SK-N-SH (cell line): Measurements from ENCODE around the gene PLXDC1. TPM values are rescaled to one million over a fixed set of nuclear protein-coding genes. Genes with fewer than 3 reads are reported as not detected.
A peak's percentile ranks its signal among the peaks of the same experiment; 100 is the strongest.

Source experiments
- CTCF ChIA-PET: fragments of 300-600, 350-600 bp; formaldehyde crosslinking; extraction: SDS; loops from one replicate; lab custom pipeline; 2021; lab: Yijun Ruan, JAX
- POLR2A ChIA-PET: fragments of 350-600 bp; sonication (Branson Sonifier 250); formaldehyde crosslinking; extraction: SDS; loops from one replicate; lab custom pipeline; 2020; ENCODE audit warnings: antibody characterized with exemption, inconsistent platforms; lab: Yijun Ruan, JAX
- DNase-seq: peaks from one replicate; pipeline ENCODE4 v3.0.0; 2012
- H2AFZ ChIP-seq: fragments of 200-600 bp; sonication (generic); 2 replicates; pipeline ENCODE4 v1.8.1; 2016; ENCODE audit warnings: antibody characterized with exemption, mild to moderate bottlenecking, low read depth
- H3F3A ChIP-seq: fragments of 200-600 bp; sonication (generic); replicated peaks from 2 replicates; pipeline ENCODE3; 2016; ENCODE audit warnings: antibody characterized with exemption, mild to moderate bottlenecking; ENCODE audit not compliant: insufficient read depth
- H3K27ac ChIP-seq, 2 experiments: fragments of 200-500 bp in 1 of 2; fragments of 200-600 bp in 1 of 2; sonication (Bioruptor generic) in 1 of 2; sonication (generic), shearing (Covaris generic) in 1 of 2; 2 replicates each; pipeline versions ENCODE4 v1.5.1 to v1.6.1; 2014 to 2016; ENCODE audit warnings: low read depth in 2 of 2, inconsistent platforms in 1 of 2, low read length in 1 of 2, mild to moderate bottlenecking in 1 of 2, mixed read lengths in 1 of 2
- H3K27me3 ChIP-seq: fragments of 200-600 bp; sonication (generic), shearing (Covaris generic); 2 replicates; pipeline ENCODE4 v1.6.1; 2016; ENCODE audit warnings: mixed run types; ENCODE audit not compliant: insufficient read depth
- H3K36me3 ChIP-seq, 2 experiments: fragments of 200-500 bp in 1 of 2; fragments of 200-600 bp in 1 of 2; sonication (Bioruptor generic) in 1 of 2; sonication (generic) in 1 of 2; replicated peaks in 1 of 2; 2 replicates each; pipeline versions ENCODE3 to v1.5.1; 2014 to 2016; ENCODE audit warnings: low read length in 1 of 2, mild to moderate bottlenecking in 1 of 2; ENCODE audit not compliant: insufficient read depth in 2 of 2, control insufficient read depth in 1 of 2
- H3K4me1 ChIP-seq, 2 experiments: fragments of 200-500 bp in 1 of 2; fragments of 200-600 bp in 1 of 2; sonication (Bioruptor generic) in 1 of 2; sonication (generic), shearing (Covaris generic) in 1 of 2; 2 replicates each; pipeline versions ENCODE4 v1.5.1 to v1.6.1; 2014 to 2016; ENCODE audit warnings: low read depth in 1 of 2, low read length in 1 of 2, mixed run types in 1 of 2; ENCODE audit not compliant: insufficient read depth in 2 of 2, control insufficient read depth in 1 of 2
- H3K4me2 ChIP-seq: fragments of 200-600 bp; sonication (generic), shearing (Covaris generic); 2 replicates; pipeline ENCODE4 v1.6.1; 2017; ENCODE audit warnings: mixed run types
- H3K4me3 ChIP-seq, 2 experiments: fragments of 200-500 bp in 1 of 2; fragments of 200-600 bp in 1 of 2; sonication (Bioruptor generic) in 1 of 2; sonication (generic), shearing (Covaris generic) in 1 of 2; 2 replicates each; pipeline versions ENCODE4 v1.5.1 to v1.8.1; 2014 to 2016; ENCODE audit warnings: low read depth in 2 of 2, inconsistent platforms in 1 of 2, low read length in 1 of 2, mild to moderate bottlenecking in 1 of 2, mixed read lengths in 1 of 2, moderate library complexity in 1 of 2
- H3K79me2 ChIP-seq: fragments of 200-600 bp; sonication (generic); 2 replicates; pipeline ENCODE4 v1.8.1; 2017; ENCODE audit warnings: mild to moderate bottlenecking; ENCODE audit not compliant: insufficient read depth
- H3K9ac ChIP-seq: fragments of 200-600 bp; sonication (generic); 2 replicates; pipeline ENCODE4 v1.6.1; 2017; ENCODE audit warnings: mixed run types
- H3K9me2 ChIP-seq: fragments of 200-600 bp; sonication (generic); 2 replicates; pipeline ENCODE4 v1.6.1; 2017; ENCODE audit warnings: mixed run types
- H3K9me3 ChIP-seq: fragments of 200-600 bp; sonication (generic); 2 replicates; pipeline ENCODE4 v1.6.1; 2017; ENCODE audit warnings: mixed run types, mild to moderate bottlenecking, moderate library complexity
- H4K20me1 ChIP-seq: fragments of 200-600 bp; sonication (generic); 2 replicates; pipeline ENCODE4 v1.6.1; 2017; ENCODE audit warnings: mild to moderate bottlenecking, mixed run types; ENCODE audit not compliant: insufficient read depth
- CHD2 ChIP-seq: fragments of 150-350 bp; IDR thresholded peaks from 2 replicates; pipeline ENCODE4 v1.6.1; 2018; ENCODE audit warnings: low read length; ENCODE audit not compliant: partially characterized antibody
- CTCF ChIP-seq: fragments of 200-600 bp; sonication (generic); IDR thresholded peaks from 2 replicates; pipeline ENCODE4 v1.6.1; 2017; ENCODE audit warnings: antibody characterized with exemption, mild to moderate bottlenecking, moderate library complexity
- EZH2phosphoT487 ChIP-seq: fragments of 200-600 bp; sonication (generic); IDR thresholded peaks from 2 replicates; pipeline ENCODE4 v1.6.1; 2017; ENCODE audit warnings: low read depth, mixed run types, mild to moderate bottlenecking, antibody characterized with exemption, moderate library complexity, borderline replicate concordance
- FOSL2 ChIP-seq: IDR thresholded peaks from 2 replicates; pipeline ENCODE4 v1.4.0; 2012; ENCODE audit warnings: low read depth, mild to moderate bottlenecking, moderate library complexity, borderline replicate concordance
- FOXM1 ChIP-seq: IDR thresholded peaks from 2 replicates; pipeline ENCODE4 v1.4.0; 2012; ENCODE audit warnings: low read depth, mild to moderate bottlenecking
- GATA2 ChIP-seq: sonication (generic); formaldehyde crosslinking; IDR thresholded peaks from 2 replicates; pipeline ENCODE4 v1.5.0; 2020; ENCODE audit warnings: mild to moderate bottlenecking, missing genetic modification reagents
- IRF3 ChIP-seq: fragments of 150-350 bp; IDR thresholded peaks from 2 replicates; pipeline ENCODE4 v1.6.1; 2016; ENCODE audit warnings: mild to moderate bottlenecking, low read depth, low read length
- MAX ChIP-seq: IDR thresholded peaks from 2 replicates; pipeline ENCODE4 v1.4.0; 2012; ENCODE audit warnings: low read depth
- MEF2A ChIP-seq: IDR thresholded peaks from 2 replicates; pipeline ENCODE4 v1.4.0; 2012; ENCODE audit warnings: low read depth, borderline replicate concordance
- MXI1 ChIP-seq: IDR thresholded peaks from 2 replicates; pipeline ENCODE4 v1.6.1; 2012; ENCODE audit warnings: mild to moderate bottlenecking, low read depth, low read length, improper control_type of control experiment
- NFIC ChIP-seq: IDR thresholded peaks from 2 replicates; pipeline ENCODE4 v1.4.0; 2012; ENCODE audit warnings: borderline replicate concordance
- PBX3 ChIP-seq: IDR thresholded peaks from 2 replicates; pipeline ENCODE4; 2012
- RFX5 ChIP-seq: IDR thresholded peaks from 2 replicates; pipeline ENCODE4 v1.6.1; 2012; ENCODE audit warnings: mild to moderate bottlenecking, improper control_type of control experiment, low read length
- RXRA ChIP-seq: IDR thresholded peaks from 2 replicates; pipeline ENCODE4 v1.4.0; 2012; ENCODE audit warnings: low read depth, mild to moderate bottlenecking, borderline replicate concordance
- SMC3 ChIP-seq: IDR thresholded peaks from 2 replicates; pipeline ENCODE4 v1.6.1; 2012; ENCODE audit warnings: low read depth, low read length, improper control_type of control experiment
- USF1 ChIP-seq: IDR thresholded peaks from 2 replicates; pipeline ENCODE4 v1.4.0; 2012; ENCODE audit warnings: low read depth, borderline replicate concordance
- USF2 ChIP-seq: fragments of 150-350 bp; IDR thresholded peaks from 2 replicates; pipeline ENCODE4 v1.6.1; 2017; ENCODE audit warnings: antibody characterized with exemption, low read length, low read depth, borderline replicate concordance
- WGBS: methylation state at CpG from one replicate; pipeline ENCODE4 v1.1.6; 2017; ENCODE audit warnings: low lambda C conversion rate; 5-methylcytosine and 5-hydroxymethylcytosine counted together
- polyA plus RNA-seq, 3 experiments: library from polyadenylated mRNA; depleted of rRNA; stranded (reverse); fragments of >200 nt; gene quantifications; 2 replicates each; pipeline ENCODE4 v1.2.3, GENCODE V29; 2012

Gene PLXDC1
- polyA plus RNA-seq, 1 of the 3 experiments (the other 2 are of a cell fraction): 1.5 TPM

- TF ChIP-seq EZH2phosphoT487 (no peak), CTCF (peak; percentile 13; the same call in 1 of the 2 replicates), MXI1 (no peak), USF2 (no peak)
- POLR2A ChIA-PET: no interaction called here
- WGBS: 81% methylated on average over 5 of the region's 5 CpGs
Observed at GRCh38 chr17:39077866-39078265, 73.6 kb downstream of the PLXDC1 start.

GRCh38 chr17:39077252-39077651, 74.2 kb downstream of the PLXDC1 start:
- Histone ChIP-seq H3K79me2 (no peaks in the 10 kb centered on the region), H3K27ac (no peak overlapping the region), H3K4me1 (peaks cover 0 to 7% of the 10 kb centered on the region in 2 experiments; a peak in 1 of 4 replicates), H3K4me2 (no peak overlapping the region), H3K27me3 (no peaks in the 10 kb centered on the region), H3K9me3 (no peaks in the 10 kb centered on the region), H4K20me1 (no peaks in the 10 kb centered on the region), H3F3A (no peaks in the 10 kb centered on the region), H3K4me3 (no peak overlapping the region), H2AFZ (no peak overlapping the region), H3K9me2 (no peaks in the 10 kb centered on the region), H3K9ac (no peak overlapping the region), H3K36me3 (no peaks in the 10 kb centered on the region)
- 92% methylated on average over 4 of the region's 4 CpGs for WGBS
- TF ChIP-seq SMC3: no peak
- no peak for TF ChIP-seq GATA2 (CRISPR knock-in tag)
- TF ChIP-seq RFX5: no peak
- no peak for TF ChIP-seq RXRA
- no peak for TF ChIP-seq MEF2A
- no peak for TF ChIP-seq NFIC
- no peak for TF ChIP-seq FOSL2
- TF ChIP-seq FOXM1: no peak
- TF ChIP-seq MAX: no peak
- no peak for TF ChIP-seq CHD2
- no peak for TF ChIP-seq PBX3
- no peak for TF ChIP-seq USF1
- no peak for TF ChIP-seq USF2
- TF ChIP-seq IRF3: no peak
- ChIA-PET CTCF (interaction anchor here (1.0 to 3.2 kb wide), 3 partner anchors 46 to 97 kb away, joined by 3 to 20 read pairs (median 4); no protein-coding TSS in a partner anchor), POLR2A (no interaction called here)
- no peak for DNase-seq

More at GRCh38 chr17:39077866-39078265, 73.6 kb downstream of the PLXDC1 start:
- Histone ChIP-seq H3K4me3 (no peak overlapping the region), H3K9me3 (no peaks in the 10 kb centered on the region), H3K4me1 (peaks cover 0 to 7% of the 10 kb centered on the region in 2 experiments; a peak in 1 of 4 replicates), H3K79me2 (no peaks in the 10 kb centered on the region), H3K27me3 (no peaks in the 10 kb centered on the region), H3K9ac (no peak overlapping the region), H3K4me2 (no peak overlapping the region), H3F3A (no peaks in the 10 kb centered on the region), H3K9me2 (no peaks in the 10 kb centered on the region), H2AFZ (no peak overlapping the region), H3K36me3 (no peaks in the 10 kb centered on the region), H4K20me1 (no peaks in the 10 kb centered on the region), H3K27ac (no peak overlapping the region)
- CTCF ChIA-PET: interaction anchor here (1.0 to 3.2 kb wide), 3 partner anchors 47 to 97 kb away, joined by 3 to 20 read pairs (median 4); no protein-coding TSS in a partner anchor
- no peak for DNase-seq
